GM23338 (cell line): ENCODE results near the gene DSCAML1. TPM values are rescaled to one million over a fixed set of nuclear protein-coding genes. Genes with fewer than 3 reads are reported as not detected.

ENCODE experiments used
- ATAC-seq: fragments of 200-7000 bp; cut with Tn5 transposase; 3 replicates; pipeline ENCODE4 v1.9.1; 2020
- DNase-seq: peaks from one replicate; pipeline ENCODE4 v3.0.0-alpha.2; 2015; ENCODE audit warnings: low spot score
- H2AFZ ChIP-seq: fragments of 200-600 bp; sonication (generic); 2 replicates; pipeline ENCODE4 v1.8.0; 2016; ENCODE audit warnings: antibody characterized with exemption, mild to moderate bottlenecking, moderate library complexity
- H3F3A ChIP-seq: fragments of 200-600 bp; sonication (generic); replicated peaks from 2 replicates; pipeline ENCODE4 v1.8.0; 2017; ENCODE audit warnings: antibody characterized with exemption, mixed run types, low read depth
- H3K27ac ChIP-seq: fragments of 200-600 bp; sonication (generic); 2 replicates; pipeline ENCODE4 v1.6.1; 2016; ENCODE audit warnings: low read depth
- H3K27me3 ChIP-seq: fragments of 200-600 bp; sonication (generic); 2 replicates; pipeline ENCODE4 v1.8.0; 2016; ENCODE audit warnings: mild to moderate bottlenecking, mixed run types, moderate library complexity; ENCODE audit not compliant: insufficient read depth
- H3K36me3 ChIP-seq: fragments of 200-600 bp; sonication (generic); 2 replicates; pipeline ENCODE4 v1.8.0; 2016; ENCODE audit warnings: mild to moderate bottlenecking; ENCODE audit not compliant: insufficient read depth
- H3K4me1 ChIP-seq: fragments of 200-600 bp; sonication (generic); 2 replicates; pipeline ENCODE4 v1.8.0; 2016; ENCODE audit warnings: mild to moderate bottlenecking, moderate library complexity; ENCODE audit not compliant: insufficient read depth
- H3K4me2 ChIP-seq: fragments of 200-600 bp; sonication (generic); 2 replicates; pipeline ENCODE4 v1.7.1; 2017; ENCODE audit warnings: mixed run types
- H3K4me3 ChIP-seq: fragments of 200-600 bp; sonication (generic); 2 replicates; pipeline ENCODE4 v1.6.1; 2016; ENCODE audit warnings: mixed run types
- H3K79me2 ChIP-seq: fragments of 200-600 bp; sonication (generic); replicated peaks from 2 replicates; pipeline ENCODE4 v1.8.0; 2017; ENCODE audit warnings: mild to moderate bottlenecking; ENCODE audit not compliant: insufficient read depth
- H3K9me2 ChIP-seq: fragments of 200-600 bp; sonication (generic); 2 replicates; pipeline ENCODE4 v1.8.0; 2017; ENCODE audit not compliant: insufficient read depth
- H4K20me1 ChIP-seq: fragments of 200-600 bp; sonication (generic); replicated peaks from 2 replicates; pipeline ENCODE4 v1.8.0; 2017; ENCODE audit warnings: mild to moderate bottlenecking; ENCODE audit not compliant: insufficient read depth
- H3K27ac Mint-ChIP-seq: 2 replicates; pipeline ENCODE4 v1.8.0; 2020; ENCODE audit warnings: inconsistent platforms, mild to moderate bottlenecking, moderate library complexity, mixed read lengths
- H3K27me3 Mint-ChIP-seq: 3 replicates; pipeline ENCODE4 v1.8.0; 2022; ENCODE audit warnings: low read depth, mild to moderate bottlenecking, moderate library complexity, mixed read lengths, inconsistent platforms; ENCODE audit not compliant: insufficient read depth, poor library complexity
- H3K36me3 Mint-ChIP-seq: 3 replicates; pipeline ENCODE4 v1.8.0; 2021; ENCODE audit warnings: low read depth, mild to moderate bottlenecking, inconsistent platforms, moderate library complexity, mixed read lengths
- H3K4me1 Mint-ChIP-seq: 3 replicates; pipeline ENCODE4 v1.8.0; 2020; ENCODE audit warnings: mild to moderate bottlenecking, inconsistent platforms, mixed read lengths
- H3K4me3 Mint-ChIP-seq: 3 replicates; pipeline ENCODE4 v1.8.0; 2021; ENCODE audit warnings: moderate library complexity, mild to moderate bottlenecking, inconsistent platforms, mixed read lengths
- H3K9me3 Mint-ChIP-seq: 3 replicates; pipeline ENCODE4 v1.8.0; 2020; ENCODE audit warnings: moderate library complexity, mild to moderate bottlenecking, inconsistent platforms, mixed read lengths
- CREB1 ChIP-seq: fragments of 250-450 bp; sonication (Bioruptor Pico); IDR thresholded peaks from 2 replicates; pipeline ENCODE4 v1.5.0; 2020; ENCODE audit warnings: low read depth, mild to moderate bottlenecking, moderate library complexity
- EZH2phosphoT487 ChIP-seq: fragments of 200-600 bp; sonication (generic); IDR thresholded peaks from one replicate; pipeline ENCODE4 v1.8.1; 2018; ENCODE audit warnings: antibody characterized with exemption; ENCODE audit not compliant: unreplicated experiment
- polyA plus RNA-seq: library from polyadenylated mRNA; unstranded; fragments of >200 nt; fragmentation: Nextera tagmentation; extraction: Ambion mirVana; gene quantifications from 2 replicates; pipeline ENCODE4 v1.2.1, GENCODE V29; 2016
- total RNA-seq: library from RNA; depleted of rRNA; stranded (reverse); fragments of >200 nt; shearing (Covaris generic); gene quantifications from 2 replicates; pipeline ENCODE4 v1.2.3, GENCODE V29; 2014
- TF ChIP-seq, protein P1 (sequence below): IDR thresholded peaks from 2 replicates; pipeline ENCODE4 v1.6.1; 2016; ENCODE audit warnings: antibody characterized with exemption
- TF ChIP-seq, protein P2 (sequence below): fragments of 250-450 bp; sonication (Bioruptor Pico); IDR thresholded peaks from 2 replicates; pipeline ENCODE4 v1.5.0; 2020; ENCODE audit warnings: mild to moderate bottlenecking, moderate library complexity

DSCAML1 gene
- total and polyA plus RNA-seq, 2 experiments from 2014 or later: 0.17 TPM; not detected in 1

DNA sequence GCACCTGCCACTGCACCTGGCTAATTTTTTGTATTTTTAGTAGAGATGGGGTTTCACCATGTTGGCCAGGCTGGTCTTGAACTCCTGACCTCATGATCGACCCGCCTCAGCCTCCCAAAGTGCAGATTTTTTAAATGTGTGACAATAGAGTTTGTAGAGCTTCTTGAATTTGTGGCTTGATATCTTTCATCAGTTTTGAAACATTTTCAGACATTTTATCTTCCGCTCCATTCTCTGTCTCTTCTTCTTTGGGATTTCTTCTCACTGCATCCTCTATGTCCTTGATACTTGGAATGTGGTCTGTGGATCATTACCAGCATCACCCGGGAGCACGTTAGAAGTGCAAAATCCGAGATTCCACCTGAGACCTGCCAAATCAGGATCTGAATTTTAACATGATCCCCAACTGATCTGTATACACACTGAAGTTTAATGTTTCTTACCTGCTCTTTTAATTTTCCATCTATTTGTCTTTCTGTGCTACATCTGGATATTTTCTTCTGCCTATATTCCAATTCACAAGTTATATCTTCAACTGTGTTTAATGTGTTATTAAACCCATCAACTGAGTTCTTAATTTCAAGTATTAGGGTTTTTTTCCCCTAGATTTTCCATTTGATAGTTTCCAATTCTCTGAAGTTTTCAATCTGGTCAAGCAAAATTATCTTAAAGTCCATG, 343.0 kb downstream of the DSCAML1 start (continued):
- TF ChIP-seq, protein P1, sequence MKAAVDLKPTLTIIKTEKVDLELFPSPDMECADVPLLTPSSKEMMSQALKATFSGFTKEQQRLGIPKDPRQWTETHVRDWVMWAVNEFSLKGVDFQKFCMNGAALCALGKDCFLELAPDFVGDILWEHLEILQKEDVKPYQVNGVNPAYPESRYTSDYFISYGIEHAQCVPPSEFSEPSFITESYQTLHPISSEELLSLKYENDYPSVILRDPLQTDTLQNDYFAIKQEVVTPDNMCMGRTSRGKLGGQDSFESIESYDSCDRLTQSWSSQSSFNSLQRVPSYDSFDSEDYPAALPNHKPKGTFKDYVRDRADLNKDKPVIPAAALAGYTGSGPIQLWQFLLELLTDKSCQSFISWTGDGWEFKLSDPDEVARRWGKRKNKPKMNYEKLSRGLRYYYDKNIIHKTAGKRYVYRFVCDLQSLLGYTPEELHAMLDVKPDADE: no peak

DNA sequence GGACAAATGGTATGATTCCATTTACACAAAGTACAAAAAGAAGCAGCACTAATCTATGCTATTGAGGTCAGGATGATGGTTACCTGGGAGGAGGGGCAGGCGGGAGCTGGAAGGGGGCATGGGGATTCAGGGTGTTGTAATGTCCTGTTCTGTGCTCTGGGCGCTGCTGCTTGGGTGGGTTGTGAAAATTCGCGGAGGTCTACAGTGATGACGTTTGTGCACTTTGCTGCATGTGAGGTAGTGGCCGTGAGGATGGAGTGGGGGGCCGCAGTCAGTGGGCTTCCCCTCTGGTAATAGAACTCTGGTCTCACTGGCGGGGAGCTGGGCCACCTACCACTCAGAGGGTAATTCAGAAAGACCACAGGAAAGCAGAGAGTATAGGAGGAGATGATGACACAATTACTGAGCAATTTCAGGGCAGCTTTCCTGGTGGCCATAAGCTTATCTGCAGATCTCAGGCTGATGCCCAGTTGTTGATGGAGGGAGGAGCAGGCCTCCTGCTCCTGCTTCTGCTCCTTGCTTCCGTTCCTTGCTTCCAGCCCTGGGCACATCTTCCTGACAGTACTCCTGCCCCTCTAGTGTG, 347.8 kb downstream of the DSCAML1 start:
- peaks cover 4% of the 10 kb centered on the region for H3K9me3 Mint-ChIP-seq
- no peaks in the 10 kb centered on the region for H3K27me3 ChIP-seq
- H3K4me2 ChIP-seq: no peak overlapping the region
- H3K79me2 ChIP-seq: no peaks in the 10 kb centered on the region
- peaks cover 4% of the 10 kb centered on the region for H3K27me3 Mint-ChIP-seq
- H3K36me3 Mint-ChIP-seq: no peaks in the 10 kb centered on the region
- H4K20me1 ChIP-seq: no peaks in the 10 kb centered on the region
- no peak for DNase-seq
- H3K27ac ChIP-seq: no peak overlapping the region
- no peaks in the 10 kb centered on the region for H3K9me2 ChIP-seq
- H2AFZ ChIP-seq: no peak overlapping the region
- H3K4me1 ChIP-seq: no peaks in the 10 kb centered on the region
- H3K36me3 ChIP-seq: no peaks in the 10 kb centered on the region
- H3K4me1 Mint-ChIP-seq: no peaks in the 10 kb centered on the region; the same call in 2 of the 3 replicates
- H3K4me3 Mint-ChIP-seq: no peak overlapping the region
- no peaks in the 10 kb centered on the region for H3F3A ChIP-seq
- no peak for ATAC-seq
- H3K4me3 ChIP-seq: no peak overlapping the region
- no peak overlapping the region for H3K27ac Mint-ChIP-seq
- TF ChIP-seq CREB1 (CRISPR knock-in tag): no peak
- TF ChIP-seq EZH2phosphoT487: no peak
- TF ChIP-seq, protein P2, sequence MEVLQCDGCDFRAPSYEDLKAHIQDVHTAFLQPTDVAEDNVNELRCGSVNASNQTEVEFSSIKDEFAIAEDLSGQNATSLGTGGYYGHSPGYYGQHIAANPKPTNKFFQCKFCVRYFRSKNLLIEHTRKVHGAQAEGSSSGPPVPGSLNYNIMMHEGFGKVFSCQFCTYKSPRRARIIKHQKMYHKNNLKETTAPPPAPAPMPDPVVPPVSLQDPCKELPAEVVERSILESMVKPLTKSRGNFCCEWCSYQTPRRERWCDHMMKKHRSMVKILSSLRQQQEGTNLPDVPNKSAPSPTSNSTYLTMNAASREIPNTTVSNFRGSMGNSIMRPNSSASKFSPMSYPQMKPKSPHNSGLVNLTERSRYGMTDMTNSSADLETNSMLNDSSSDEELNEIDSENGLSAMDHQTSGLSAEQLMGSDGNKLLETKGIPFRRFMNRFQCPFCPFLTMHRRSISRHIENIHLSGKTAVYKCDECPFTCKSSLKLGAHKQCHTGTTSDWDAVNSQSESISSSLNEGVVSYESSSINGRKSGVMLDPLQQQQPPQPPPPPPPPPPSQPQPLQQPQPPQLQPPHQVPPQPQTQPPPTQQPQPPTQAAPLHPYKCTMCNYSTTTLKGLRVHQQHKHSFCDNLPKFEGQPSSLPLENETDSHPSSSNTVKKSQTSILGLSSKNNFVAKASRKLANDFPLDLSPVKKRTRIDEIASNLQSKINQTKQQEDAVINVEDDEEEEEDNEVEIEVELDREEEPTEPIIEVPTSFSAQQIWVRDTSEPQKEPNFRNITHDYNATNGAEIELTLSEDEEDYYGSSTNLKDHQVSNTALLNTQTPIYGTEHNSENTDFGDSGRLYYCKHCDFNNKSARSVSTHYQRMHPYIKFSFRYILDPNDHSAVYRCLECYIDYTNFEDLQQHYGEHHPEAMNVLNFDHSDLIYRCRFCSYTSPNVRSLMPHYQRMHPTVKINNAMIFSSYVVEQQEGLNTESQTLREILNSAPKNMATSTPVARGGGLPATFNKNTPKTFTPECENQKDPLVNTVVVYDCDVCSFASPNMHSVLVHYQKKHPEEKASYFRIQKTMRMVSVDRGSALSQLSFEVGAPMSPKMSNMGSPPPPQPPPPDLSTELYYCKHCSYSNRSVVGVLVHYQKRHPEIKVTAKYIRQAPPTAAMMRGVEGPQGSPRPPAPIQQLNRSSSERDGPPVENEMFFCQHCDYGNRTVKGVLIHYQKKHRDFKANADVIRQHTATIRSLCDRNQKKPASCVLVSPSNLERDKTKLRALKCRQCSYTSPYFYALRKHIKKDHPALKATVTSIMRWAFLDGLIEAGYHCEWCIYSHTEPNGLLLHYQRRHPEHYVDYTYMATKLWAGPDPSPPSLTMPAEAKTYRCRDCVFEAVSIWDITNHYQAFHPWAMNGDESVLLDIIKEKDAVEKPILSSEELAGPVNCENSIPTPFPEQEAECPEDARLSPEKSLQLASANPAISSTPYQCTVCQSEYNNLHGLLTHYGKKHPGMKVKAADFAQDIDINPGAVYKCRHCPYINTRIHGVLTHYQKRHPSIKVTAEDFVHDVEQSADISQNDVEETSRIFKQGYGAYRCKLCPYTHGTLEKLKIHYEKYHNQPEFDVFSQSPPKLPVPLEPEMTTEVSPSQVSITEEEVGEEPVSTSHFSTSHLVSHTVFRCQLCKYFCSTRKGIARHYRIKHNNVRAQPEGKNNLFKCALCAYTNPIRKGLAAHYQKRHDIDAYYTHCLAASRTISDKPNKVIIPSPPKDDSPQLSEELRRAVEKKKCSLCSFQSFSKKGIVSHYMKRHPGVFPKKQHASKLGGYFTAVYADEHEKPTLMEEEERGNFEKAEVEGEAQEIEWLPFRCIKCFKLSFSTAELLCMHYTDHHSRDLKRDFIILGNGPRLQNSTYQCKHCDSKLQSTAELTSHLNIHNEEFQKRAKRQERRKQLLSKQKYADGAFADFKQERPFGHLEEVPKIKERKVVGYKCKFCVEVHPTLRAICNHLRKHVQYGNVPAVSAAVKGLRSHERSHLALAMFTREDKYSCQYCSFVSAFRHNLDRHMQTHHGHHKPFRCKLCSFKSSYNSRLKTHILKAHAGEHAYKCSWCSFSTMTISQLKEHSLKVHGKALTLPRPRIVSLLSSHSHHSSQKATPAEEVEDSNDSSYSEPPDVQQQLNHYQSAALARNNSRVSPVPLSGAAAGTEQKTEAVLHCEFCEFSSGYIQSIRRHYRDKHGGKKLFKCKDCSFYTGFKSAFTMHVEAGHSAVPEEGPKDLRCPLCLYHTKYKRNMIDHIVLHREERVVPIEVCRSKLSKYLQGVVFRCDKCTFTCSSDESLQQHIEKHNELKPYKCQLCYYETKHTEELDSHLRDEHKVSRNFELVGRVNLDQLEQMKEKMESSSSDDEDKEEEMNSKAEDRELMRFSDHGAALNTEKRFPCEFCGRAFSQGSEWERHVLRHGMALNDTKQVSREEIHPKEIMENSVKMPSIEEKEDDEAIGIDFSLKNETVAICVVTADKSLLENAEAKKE: no peak
